GM12801 (cell line): ENCODE data around the gene HSBP1.

Source experiments
- CTCF ChIP-seq: IDR thresholded peaks from one replicate; pipeline ENCODE4 v1.5.1; 2011; ENCODE audit warnings: control low read depth; ENCODE audit not compliant: insufficient read length; ENCODE audit errors: extremely low read depth

The HSBP1 gene

GRCh38 chr16:83807710-83808572, at the start of gene HSBP1:
HSBP1 (plus strand) TSS chr16:83807978; CDS start chr16:83808077, 99 bp downstream.
- TF ChIP-seq CTCF, result no peak

- no peak for TF ChIP-seq CTCF
Observed at GRCh38 chr16:83762141-83762991, 45.4 kb upstream of the HSBP1 start.

GRCh38 chr16:83762992-83763358, 44.8 kb upstream of the HSBP1 start:
- TF ChIP-seq CTCF, result no peak

GRCh38 chr16:83768986-83769385, 38.8 kb upstream of the HSBP1 start:
- no peak for TF ChIP-seq CTCF

- no peak for TF ChIP-seq CTCF
Observed at GRCh38 chr16:83769397-83770008, 38.3 kb upstream of the HSBP1 start.

GRCh38 chr16:83771306-83771942, 36.4 kb upstream of the HSBP1 start:
- no peak for TF ChIP-seq CTCF

- no peak for TF ChIP-seq CTCF
Observed at GRCh38 chr16:83772806-83773205, 35.0 kb upstream of the HSBP1 start.
